Liver (tissue), 9 donors: ENCODE measurements around the gene CDT1. TPM values are rescaled to one million over a fixed set of nuclear protein-coding genes. Genes with fewer than 3 reads are reported as not detected.

Source experiments
- DNase-seq: peaks from one replicate; pipeline ENCODE4 v3.0.0-alpha.2; 2017; ENCODE audit warnings: low spot score
- H3K27ac ChIP-seq, 2 donors: one replicate each; pipeline ENCODE4 v1.7.0; 2013; ENCODE audit warnings: inconsistent platforms in 2 of 2, low read length in 2 of 2, control low read depth in 1 of 2, low read depth in 1 of 2, mild to moderate bottlenecking in 1 of 2
- H3K27me3 ChIP-seq, 4 donors: one replicate each; pipeline versions ENCODE4 v1.6.1 to v1.7.0; 2013; ENCODE audit warnings: low read length in 3 of 4, inconsistent platforms in 1 of 4, mild to moderate bottlenecking in 1 of 4, moderate library complexity in 1 of 4; ENCODE audit not compliant: control insufficient read depth in 4 of 4, insufficient read depth in 4 of 4
- H3K36me3 ChIP-seq, 4 donors: one replicate each; pipeline versions ENCODE4 v1.6.1 to v1.7.0; 2013; ENCODE audit warnings: low read length in 3 of 4, mild to moderate bottlenecking in 3 of 4, low read depth in 1 of 4, moderate library complexity in 1 of 4; ENCODE audit not compliant: control insufficient read depth in 4 of 4, insufficient read depth in 3 of 4
- H3K4me1 ChIP-seq, 4 donors: one replicate each; pipeline versions ENCODE4 v1.6.1 to v1.7.0; 2013; ENCODE audit warnings: low read length in 3 of 4, mild to moderate bottlenecking in 3 of 4, moderate library complexity in 1 of 4; ENCODE audit not compliant: control insufficient read depth in 4 of 4, insufficient read depth in 4 of 4
- H3K4me3 ChIP-seq, 3 donors: one replicate each; pipeline versions ENCODE4 v1.6.1 to v1.7.0; 2013; ENCODE audit warnings: low read length in 3 of 3, control low read depth in 1 of 3, low read depth in 1 of 3, mild to moderate bottlenecking in 1 of 3
- H3K9ac ChIP-seq, 2 donors: one replicate each; pipeline ENCODE4 v1.7.0; 2013; ENCODE audit warnings: low read length in 2 of 2, mild to moderate bottlenecking in 2 of 2, moderate library complexity in 2 of 2, control low read depth in 1 of 2, low read depth in 1 of 2
- H3K9me3 ChIP-seq, 4 donors: one replicate each; pipeline versions ENCODE4 v1.6.1 to v1.7.0; 2013; ENCODE audit warnings: low read length in 3 of 4; ENCODE audit not compliant: control insufficient read depth in 4 of 4
- ATF3 ChIP-seq: IDR thresholded peaks from 2 replicates; pipeline ENCODE4 v1.6.1; 2016; ENCODE audit warnings: antibody characterized with exemption
- CTCF ChIP-seq: fragments of 150-350 bp; IDR thresholded peaks from 2 replicates; pipeline ENCODE4 v1.5.1; 2017; ENCODE audit warnings: improper control_type of control experiment, low read depth, low read length; ENCODE audit not compliant: missing input control
- EGR1 ChIP-seq, 2 donors: IDR thresholded peaks; 2 replicates each; pipeline ENCODE4 v1.6.1; 2016 to 2018; ENCODE audit warnings: antibody characterized with exemption in 2 of 2, low read depth in 2 of 2
- FOXA1 ChIP-seq: IDR thresholded peaks from 2 replicates; pipeline ENCODE4 v1.6.1; 2016; ENCODE audit warnings: antibody characterized with exemption
- FOXA2 ChIP-seq: IDR thresholded peaks from 2 replicates; pipeline ENCODE4 v1.6.1; 2016; ENCODE audit warnings: antibody characterized with exemption
- GABPA ChIP-seq, 2 donors: IDR thresholded peaks in 1 of 2; conservative IDR thresholded peaks in 1 of 2; 2 replicates each; pipeline ENCODE4 v1.6.1; 2016; ENCODE audit warnings: antibody characterized with exemption in 2 of 2, mild to moderate bottlenecking in 1 of 2, moderate library complexity in 1 of 2
- HNF4A ChIP-seq, 2 donors: conservative IDR thresholded peaks; 2 replicates each; pipeline ENCODE4 v1.6.1; 2016; ENCODE audit warnings: antibody characterized with exemption in 2 of 2, mild to moderate bottlenecking in 2 of 2
- HNF4G ChIP-seq: IDR thresholded peaks from 2 replicates; pipeline ENCODE4 v1.6.1; 2016; ENCODE audit warnings: antibody characterized with exemption
- JUND ChIP-seq, 2 donors: IDR thresholded peaks; 2 replicates each; pipeline ENCODE4 v1.6.1; 2016; ENCODE audit warnings: antibody characterized with exemption in 2 of 2
- MAX ChIP-seq: IDR thresholded peaks from 2 replicates; pipeline ENCODE4 v1.6.1; 2016; ENCODE audit warnings: antibody characterized with exemption
- NR2F2 ChIP-seq: IDR thresholded peaks from 2 replicates; pipeline ENCODE4 v1.6.1; 2016; ENCODE audit warnings: antibody characterized with exemption
- RAD21 ChIP-seq, 2 donors: IDR thresholded peaks; 2 replicates each; pipeline ENCODE4 v1.6.1; 2016; ENCODE audit warnings: antibody characterized with exemption in 2 of 2, mild to moderate bottlenecking in 2 of 2
- REST ChIP-seq: IDR thresholded peaks from 2 replicates; pipeline ENCODE4 v1.6.1; 2016; ENCODE audit warnings: antibody characterized with exemption, mild to moderate bottlenecking
- RXRA ChIP-seq, 2 donors: IDR thresholded peaks; 2 replicates each; pipeline ENCODE4 v1.6.1; 2017 to 2018; ENCODE audit warnings: antibody characterized with exemption in 2 of 2, mild to moderate bottlenecking in 1 of 2
- SP1 ChIP-seq: IDR thresholded peaks from 2 replicates; pipeline ENCODE4 v1.6.1; 2018; ENCODE audit warnings: antibody characterized with exemption, mild to moderate bottlenecking
- TAF1 ChIP-seq: conservative IDR thresholded peaks from 2 replicates; pipeline ENCODE4 v1.6.1; 2016; ENCODE audit warnings: antibody characterized with exemption, mild to moderate bottlenecking
- YY1 ChIP-seq: IDR thresholded peaks from 2 replicates; pipeline ENCODE4 v1.6.1; 2016; ENCODE audit warnings: antibody characterized with exemption, mild to moderate bottlenecking
- ZBTB33 ChIP-seq: IDR thresholded peaks from 2 replicates; pipeline ENCODE4 v1.6.1; 2016; ENCODE audit warnings: antibody characterized with exemption
- WGBS: extraction: QIAGEN DNeasy Blood & Tissue Kit; methylation state at CpG from one replicate; pipeline ENCODE4 v1.1.7; 2013; 5-methylcytosine and 5-hydroxymethylcytosine counted together
- polyA plus RNA-seq, 2 donors: library from polyadenylated mRNA; stranded (reverse) in 1 of 2; unstranded in 1 of 2; fragments of 200-250 nt in 1 of 2; fragments of >200 nt in 1 of 2; fragmentation: Nextera tagmentation in 1 of 2; extraction: Ambion mirVana in 1 of 2; gene quantifications; one replicate each; pipeline versions ENCODE4 v1.2.1 to v1.2.3, GENCODE V29; 2013 to 2015
- total RNA-seq, 2 donors: library from RNA; depleted of rRNA; stranded (reverse); fragments of >200 nt; gene quantifications; one replicate each; pipeline ENCODE4 v1.2.3, GENCODE V29; 2014
- donor health status: healthy.
- donor health status: healthy.
- donor health status: healthy.
- donor health status: healthy.
- donor health status: healthy.

Gene CDT1
- total and polyA plus RNA-seq, 4 donors: 0.08 to 37.6 (median 0.93) TPM

GRCh38 chr16:88826070-88826840, 22.7 kb downstream of the CDT1 start:
- H3K36me3 ChIP-seq: peaks cover 0 to 25% (median 8%) of the 10 kb centered on the region in 4 donors
- 89% methylated on average over 26 of the region's 26 CpGs for WGBS
- no peak for DNase-seq

GRCh38 chr16:88827727-88828126, 24.1 kb downstream of the CDT1 start:
- Histone ChIP-seq H3K36me3 (peaks cover 0 to 17% (median 5%) of the 10 kb centered on the region in 4 donors), H3K4me1 (no peaks in the 10 kb centered on the region), H3K4me3 (no peak overlapping the region), H3K27ac (no peak overlapping the region), H3K27me3 (no peaks in the 10 kb centered on the region), H3K9me3 (no peaks in the 10 kb centered on the region), H3K9ac (no peak overlapping the region)
- TF ChIP-seq FOXA2: no peak
- TF ChIP-seq MAX: no peak
- TF ChIP-seq YY1: no peak
- TF ChIP-seq CTCF: no peak
- no peak for TF ChIP-seq HNF4A (conservative IDR thresholded peaks at IDR 0.05)
- no peak for TF ChIP-seq ZBTB33
- TF ChIP-seq GABPA (IDR thresholded peaks at IDR 0.05 in 1 of 2, conservative IDR thresholded peaks at IDR 0.05 in 1 of 2): no peak
- no peak for TF ChIP-seq TAF1
- no peak for TF ChIP-seq EGR1 (IDR thresholded peaks at IDR 0.05; ENCODE audit: low read depth in 2 of 2)
- no peak for TF ChIP-seq FOXA1
- no peak for TF ChIP-seq ATF3
- TF ChIP-seq RAD21 (IDR thresholded peaks at IDR 0.05): no peak
- no peak for TF ChIP-seq JUND (IDR thresholded peaks at IDR 0.05)
- no peak for TF ChIP-seq HNF4G
- TF ChIP-seq SP1: no peak
- no peak for TF ChIP-seq NR2F2
- no peak for TF ChIP-seq RXRA (IDR thresholded peaks at IDR 0.05)
- TF ChIP-seq REST: no peak
- DNase-seq: no peak
- 97% methylated on average over 21 of the region's 21 CpGs for WGBS

More at GRCh38 chr16:88826070-88826840, 22.7 kb downstream of the CDT1 start:
- no peaks in the 10 kb centered on the region for H3K27me3 ChIP-seq
- H3K9me3 ChIP-seq: no peaks in the 10 kb centered on the region
- H3K27ac ChIP-seq: no peak overlapping the region
- no peak overlapping the region for H3K9ac ChIP-seq
- H3K4me1 ChIP-seq: no peaks in the 10 kb centered on the region
- TF ChIP-seq EGR1 (IDR thresholded peaks at IDR 0.05; ENCODE audit: low read depth in 2 of 2) (no peak), ATF3 (no peak), TAF1 (no peak), GABPA (IDR thresholded peaks at IDR 0.05 in 1 of 2, conservative IDR thresholded peaks at IDR 0.05 in 1 of 2) (no peak), HNF4G (no peak), FOXA1 (no peak), RAD21 (IDR thresholded peaks at IDR 0.05) (no peak), SP1 (no peak), NR2F2 (no peak)
- no peak overlapping the region for H3K4me3 ChIP-seq
